GM21526 (cell line): ENCODE results near the gene LCE6A.

Source experiments
- ATAC-seq: cut with Tn5 transposase; IDR thresholded peaks from one replicate; pipeline ENCODE4 v1.9.1; 2021; ENCODE audit warnings: moderate library complexity; ENCODE audit not compliant: unreplicated experiment, low FRiP score

LCE6A gene

DNA sequence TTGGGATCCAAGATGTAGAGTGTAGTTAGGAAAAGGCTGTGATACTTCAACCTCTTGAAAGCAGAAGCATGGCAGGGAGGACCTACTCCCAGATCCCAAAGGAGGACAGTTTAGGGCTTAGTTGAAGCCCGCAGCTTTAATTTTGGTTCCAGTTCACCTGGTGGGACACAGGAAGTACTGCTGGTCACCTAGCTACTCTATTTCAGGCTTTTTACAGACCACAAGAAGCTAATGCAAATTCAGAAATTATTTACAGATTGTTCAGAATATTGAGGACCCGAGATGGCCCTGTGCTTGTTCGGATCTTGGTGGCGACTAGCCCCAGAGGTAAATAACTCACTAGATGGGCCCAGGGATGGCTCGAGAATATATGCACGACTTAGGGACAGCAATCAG lies 29.1 kb downstream of the LCE6A start:
- no peak for ATAC-seq

DNA sequence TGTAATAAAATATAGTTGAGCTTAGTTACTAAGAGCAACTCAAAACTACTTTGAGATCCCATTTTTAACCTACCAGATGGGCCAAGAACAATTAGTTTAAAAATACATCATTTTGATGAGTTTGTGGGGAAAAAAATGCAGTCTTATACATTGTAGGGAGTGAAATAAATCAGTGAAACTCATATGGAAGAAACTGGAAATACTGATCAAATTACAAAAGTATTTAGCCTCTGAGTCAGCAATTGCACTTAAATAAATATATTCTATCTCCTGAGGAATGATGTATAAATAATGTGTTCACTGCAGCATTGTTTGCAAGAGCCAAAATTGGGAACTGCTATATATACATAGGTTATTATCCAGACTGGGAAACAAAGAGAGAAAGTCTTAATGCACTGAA lies 30.8 kb downstream of the LCE6A start:
- no peak for ATAC-seq

DNA sequence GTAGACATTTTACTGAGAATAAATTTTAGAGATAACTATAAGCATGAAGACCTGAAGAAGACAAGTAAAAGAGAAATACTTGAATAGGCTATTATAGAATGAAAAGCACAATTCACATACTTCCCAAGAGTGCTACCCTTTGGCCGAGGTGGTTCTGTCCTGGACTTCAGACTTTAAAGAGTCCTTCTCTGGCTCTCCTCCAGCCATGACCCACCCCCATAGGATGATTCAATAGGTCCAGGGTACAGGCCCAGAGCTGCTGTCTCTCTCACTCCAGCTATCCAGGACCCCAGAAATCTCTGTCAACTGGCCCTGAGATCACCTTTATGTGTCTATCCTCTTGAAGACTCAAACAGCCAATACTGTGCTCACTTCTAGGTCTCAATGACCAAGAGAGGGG lies 34.2 kb downstream of the LCE6A start:
- ATAC-seq: no peak

DNA sequence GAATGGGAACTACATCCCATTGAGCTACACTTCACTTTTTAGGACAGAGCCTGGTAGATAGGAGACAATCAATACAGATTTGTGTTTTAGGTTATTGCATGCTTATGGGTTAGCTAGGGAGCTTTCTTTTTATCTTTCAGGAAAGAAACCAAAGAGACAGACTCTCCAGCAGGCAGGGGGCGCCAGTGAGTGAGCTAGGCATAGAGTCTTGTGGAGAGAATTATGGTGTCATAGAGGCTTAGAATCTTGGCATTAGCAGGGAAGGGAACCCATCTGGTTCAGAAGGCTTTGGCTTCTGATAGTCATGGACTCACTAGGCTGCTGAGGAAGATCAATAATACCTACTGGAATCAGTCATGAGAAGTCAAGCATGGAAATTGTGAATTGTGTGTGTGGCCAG lies 35.4 kb downstream of the LCE6A start, which contains the start of gene SMCP:
Gene SMCP, plus strand, starts transcription at position 281 of the 400 bp plus-strand sequence. CDS start 6,101 bp downstream, outside the sequence.
- ATAC-seq: no peak

DNA sequence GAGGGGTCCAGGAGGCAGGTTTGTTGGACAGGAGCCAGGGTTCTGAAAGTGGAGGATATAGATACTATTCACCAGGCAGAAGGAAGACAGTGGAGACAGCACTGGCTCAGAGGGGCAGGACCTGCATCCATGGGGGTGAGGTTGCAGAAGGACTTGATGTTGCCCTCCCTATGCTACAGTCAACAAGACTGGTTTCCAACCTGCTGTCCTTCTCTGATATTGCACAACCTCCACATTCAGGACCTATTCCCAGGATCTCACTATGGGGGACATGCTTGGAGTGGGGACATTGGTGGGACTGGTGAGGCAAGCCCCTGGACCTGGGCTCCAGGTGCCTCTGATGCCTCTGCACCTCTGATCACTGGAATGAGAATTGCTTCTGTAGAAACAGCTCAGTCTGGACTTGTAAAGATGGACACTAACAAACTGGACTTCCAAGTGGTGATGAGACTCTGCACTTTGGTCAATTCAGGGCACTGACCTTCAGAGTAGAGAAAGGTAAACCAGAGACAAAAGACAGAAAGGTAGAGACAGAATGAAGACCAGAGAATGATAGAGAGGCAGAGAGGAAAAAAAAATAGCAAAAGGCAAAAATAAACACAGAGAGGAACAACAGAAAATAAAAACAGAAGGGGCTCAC lies 37.0 kb downstream of the LCE6A start:
- ATAC-seq: no peak

DNA sequence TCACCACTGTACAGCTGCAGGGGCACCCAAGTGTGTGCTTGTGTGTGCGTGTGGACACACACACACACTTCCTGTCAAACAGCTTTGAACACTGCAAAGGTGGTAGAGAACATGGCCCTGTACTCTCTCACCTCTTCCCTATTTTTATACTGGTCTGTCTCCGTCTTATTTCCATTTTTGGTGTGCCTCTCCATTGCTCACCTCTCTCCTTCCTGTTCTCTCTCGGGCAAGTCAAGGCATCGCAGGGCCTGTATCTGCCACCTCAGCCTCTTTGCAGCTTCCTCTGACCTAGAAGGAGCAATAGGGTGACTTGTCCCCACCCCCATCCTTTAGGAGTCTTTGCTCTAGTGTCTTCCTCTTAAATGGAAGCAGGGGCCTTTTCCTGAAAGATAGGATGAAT lies 37.7 kb downstream of the LCE6A start:
- ATAC-seq: no peak

DNA sequence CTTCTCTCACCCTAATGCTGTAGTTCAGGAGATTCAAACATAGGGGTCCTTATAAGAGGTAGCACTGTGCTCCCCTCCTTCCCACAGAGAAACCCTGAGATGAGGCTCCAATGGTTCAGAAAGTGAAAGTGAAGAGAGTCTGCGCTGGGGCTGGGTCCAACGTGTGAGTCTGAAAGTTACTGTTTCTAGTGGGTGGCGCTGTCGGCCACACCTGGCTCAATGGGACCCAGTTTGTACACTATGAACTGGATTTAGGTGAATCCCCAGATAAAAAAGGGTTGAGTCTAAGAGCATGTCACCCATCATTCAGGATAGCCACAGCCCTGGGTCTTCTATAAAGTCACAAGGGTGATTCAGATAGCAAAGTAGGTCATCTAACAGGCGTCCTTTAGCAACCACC lies 38.3 kb downstream of the LCE6A start:
- ATAC-seq: peak; percentile 57

DNA sequence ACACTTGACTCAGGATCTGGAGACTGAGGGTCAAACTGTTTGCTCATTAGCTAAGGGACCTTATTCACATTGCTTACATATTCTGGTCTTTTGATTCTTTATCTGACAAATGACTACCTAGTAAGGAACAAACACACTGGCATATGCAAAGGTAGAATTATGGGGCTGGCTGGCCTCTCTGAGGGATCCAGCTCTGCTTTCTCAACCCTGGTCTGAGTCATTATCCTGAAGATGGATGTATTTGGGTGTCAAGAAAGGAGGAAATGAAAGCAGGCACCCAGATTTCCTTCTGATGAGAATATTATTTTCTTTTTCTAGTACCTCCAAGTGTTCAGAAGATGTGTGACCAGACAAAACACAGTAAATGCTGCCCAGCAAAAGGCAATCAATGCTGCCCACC lies 41.4 kb downstream of the LCE6A start:
- ATAC-seq: no peak

DNA sequence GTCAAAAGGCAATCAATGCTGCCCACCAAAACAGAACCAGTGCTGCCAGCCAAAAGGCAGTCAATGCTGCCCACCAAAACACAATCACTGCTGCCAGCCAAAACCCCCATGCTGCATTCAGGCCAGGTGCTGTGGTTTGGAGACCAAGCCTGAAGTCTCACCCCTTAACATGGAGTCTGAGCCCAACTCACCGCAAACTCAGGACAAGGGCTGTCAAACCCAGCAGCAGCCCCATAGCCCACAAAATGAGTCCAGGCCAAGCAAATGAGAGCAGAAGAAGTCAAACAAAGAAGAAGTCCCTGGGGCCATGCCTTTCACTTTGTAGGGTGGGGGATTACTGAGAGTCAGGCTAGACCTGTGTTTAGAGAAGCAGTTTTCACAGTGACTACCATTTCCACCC lies 41.9 kb downstream of the LCE6A start:
- ATAC-seq: no peak

DNA sequence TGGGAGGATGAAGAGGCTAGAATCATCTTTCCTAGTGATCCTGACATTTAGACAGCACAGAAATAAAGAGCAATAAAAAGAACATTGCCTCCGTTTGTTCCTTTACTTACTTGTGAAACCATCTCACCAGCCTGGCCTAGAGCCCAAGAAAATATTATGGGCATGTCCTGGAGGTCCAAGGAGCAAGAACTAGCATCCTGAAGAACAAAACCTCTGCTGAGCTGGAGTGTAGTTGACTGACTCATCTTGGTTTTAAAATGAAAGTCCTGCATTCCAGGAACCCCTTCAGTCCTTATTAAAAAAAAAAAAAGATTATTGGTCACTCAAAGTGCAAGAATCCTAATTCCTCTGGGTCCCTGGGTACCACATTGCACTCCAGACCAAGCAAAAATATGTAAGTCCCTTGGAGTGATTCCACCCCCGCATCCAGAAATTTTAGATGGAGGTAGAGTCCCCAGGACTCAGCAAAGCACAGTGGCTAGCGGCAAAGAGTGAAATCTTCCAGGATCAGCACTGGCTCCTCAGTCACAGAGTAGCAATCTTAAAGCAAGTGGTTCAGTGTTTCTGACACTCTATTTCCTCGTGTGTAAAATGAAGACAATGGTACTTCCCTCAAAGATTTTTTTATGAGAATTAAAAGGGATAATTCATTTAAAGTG lies 42.4 kb downstream of the LCE6A start:
- no peak for ATAC-seq

DNA sequence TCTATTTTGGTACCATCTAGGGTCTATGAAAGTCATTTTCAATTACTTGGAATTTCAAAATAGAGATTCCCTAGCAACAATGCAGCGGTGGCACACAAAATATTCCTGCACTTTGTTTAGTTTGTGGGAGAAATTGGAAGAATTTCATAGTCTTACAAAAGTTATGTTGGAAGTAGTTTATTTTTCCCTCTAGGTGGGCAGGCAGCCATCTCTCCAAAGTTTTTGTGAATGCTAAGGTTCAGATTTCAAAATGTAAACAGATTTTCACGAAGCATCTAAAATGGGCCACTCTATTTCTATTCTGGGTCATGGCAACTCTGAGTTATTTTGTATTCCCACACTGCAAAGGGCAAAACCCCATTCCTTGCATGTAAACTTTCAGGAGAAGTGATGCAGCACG lies 43.4 kb downstream of the LCE6A start:
- no peak for ATAC-seq

DNA sequence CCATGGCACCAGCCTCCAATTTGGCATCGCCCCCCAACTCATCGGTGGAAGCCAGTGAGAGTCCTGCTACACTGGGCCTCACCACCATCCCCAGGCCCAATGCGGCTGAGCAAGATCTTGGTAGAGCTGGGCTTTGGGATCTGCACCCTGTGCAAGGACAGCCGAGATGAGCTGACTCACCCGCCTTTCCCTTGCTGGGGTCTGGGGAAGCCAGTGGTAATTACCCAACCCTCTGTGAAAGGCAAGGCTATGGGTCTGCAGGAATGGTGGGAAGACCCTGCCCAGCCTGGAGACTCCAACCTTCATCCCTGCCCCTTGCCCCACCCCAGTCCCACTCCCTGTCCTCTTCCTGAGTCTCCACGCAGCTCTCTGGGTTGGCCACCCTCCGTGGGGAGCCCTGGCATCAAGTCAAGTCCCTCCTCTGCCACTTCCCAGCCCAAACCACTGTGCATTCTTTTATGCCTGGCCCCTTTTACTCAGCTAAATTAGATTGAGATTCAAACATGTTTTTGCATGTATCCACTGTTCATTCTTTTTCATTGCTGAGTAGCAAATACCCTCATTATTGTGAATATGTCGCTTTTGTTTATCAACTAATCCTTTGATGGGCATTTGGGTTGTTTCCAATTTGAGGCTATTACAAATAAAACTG lies 44.2 kb downstream of the LCE6A start:
- ATAC-seq: no peak

DNA sequence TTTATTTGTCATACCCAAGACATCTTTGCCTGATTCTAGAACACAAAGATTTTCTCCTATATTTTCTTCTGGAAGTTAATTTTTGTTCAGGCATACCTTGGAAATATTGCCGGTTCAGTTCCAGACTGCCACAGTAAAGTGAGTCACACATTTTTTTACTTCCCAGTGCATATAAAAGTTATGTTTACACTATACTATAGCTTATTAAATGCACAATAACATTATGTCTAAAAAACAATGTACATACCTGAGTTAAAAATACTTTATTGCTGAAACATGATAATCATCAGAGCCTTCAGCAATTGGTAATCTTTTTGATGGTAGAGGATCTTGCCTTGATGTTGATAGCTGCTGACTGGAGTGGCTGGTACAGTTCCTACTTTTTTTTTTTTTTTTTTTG lies 45.5 kb downstream of the LCE6A start:
- ATAC-seq: no peak
